GM13977 (cell line): ENCODE measurements around the gene RFPL2.

Experiments
- DNase-seq: peaks from one replicate; pipeline ENCODE4 v3.0.0; 2012; ENCODE audit warnings: low spot score
- CTCF ChIP-seq: IDR thresholded peaks from 2 replicates; pipeline ENCODE4 v1.5.1; 2012; ENCODE audit warnings: mild to moderate bottlenecking, control low read depth; ENCODE audit not compliant: insufficient read depth; ENCODE audit errors: extremely low read depth, missing control alignments
- in situ Hi-C: fragments of 300-500 bp; cut with MboI; formaldehyde crosslinking; loops from one replicate; pipeline ENCODE4 v1.12.0; 2022; ENCODE audit warnings: low sequenced_read_pairs, low pct_unique_long_range_greater_than_20kb, mixed read lengths, inconsistent platforms; ENCODE audit not compliant: unreplicated experiment

The RFPL2 gene

DNA sequence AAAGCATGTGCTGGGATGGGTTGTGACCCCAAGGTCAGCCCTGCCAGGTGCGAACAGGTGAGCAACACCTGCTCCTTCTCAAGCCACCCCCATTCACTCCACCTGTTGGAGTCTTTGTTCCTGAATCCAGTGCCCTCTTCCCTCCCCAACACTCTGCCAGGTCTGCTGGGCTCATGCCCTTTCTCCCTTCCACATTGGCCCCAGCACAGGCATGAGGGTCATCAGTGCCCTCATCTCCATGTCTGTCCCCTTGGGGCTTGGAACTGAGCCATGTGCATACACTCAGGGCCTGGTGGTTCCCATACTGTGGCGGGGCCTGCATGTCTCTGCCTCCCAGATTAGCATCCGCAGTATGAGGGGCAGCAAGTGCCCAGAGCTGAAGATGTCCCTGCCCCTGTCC lies 19.1 kb downstream of the RFPL2 start:
- in situ Hi-C loops, result no loop called here
- DNase-seq, result no peak

GRCh38 chr22:32183625-32184024 lies 21.2 kb downstream of the RFPL2 start:
- in situ Hi-C loops, result no loop called here
- no peak for DNase-seq
- no peak for TF ChIP-seq CTCF

More for the DNA sequence above, 19.1 kb downstream of the RFPL2 start:
- no peak for TF ChIP-seq CTCF

DNA sequence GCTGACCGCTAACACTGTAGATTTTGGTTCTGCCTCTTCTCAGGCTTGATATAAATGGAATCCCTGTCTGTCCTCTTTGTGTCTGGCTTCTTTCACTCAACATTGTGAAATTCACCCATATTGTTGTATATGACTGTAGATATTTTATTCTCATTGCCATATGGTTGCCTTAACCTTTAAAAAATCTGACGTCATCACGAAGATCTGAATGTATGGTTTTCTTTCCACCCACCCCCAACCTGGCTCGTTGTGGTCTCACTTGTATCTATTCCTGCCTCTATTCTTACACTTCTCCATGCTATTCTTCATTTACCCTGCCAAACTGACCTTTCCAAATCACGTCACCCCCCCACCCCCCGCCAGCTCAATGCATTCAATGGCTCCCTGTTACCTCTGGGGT lies 23.8 kb downstream of the RFPL2 start:
- no peak for TF ChIP-seq CTCF
- in situ Hi-C loops, result no loop called here
- DNase-seq, result no peak

DNA sequence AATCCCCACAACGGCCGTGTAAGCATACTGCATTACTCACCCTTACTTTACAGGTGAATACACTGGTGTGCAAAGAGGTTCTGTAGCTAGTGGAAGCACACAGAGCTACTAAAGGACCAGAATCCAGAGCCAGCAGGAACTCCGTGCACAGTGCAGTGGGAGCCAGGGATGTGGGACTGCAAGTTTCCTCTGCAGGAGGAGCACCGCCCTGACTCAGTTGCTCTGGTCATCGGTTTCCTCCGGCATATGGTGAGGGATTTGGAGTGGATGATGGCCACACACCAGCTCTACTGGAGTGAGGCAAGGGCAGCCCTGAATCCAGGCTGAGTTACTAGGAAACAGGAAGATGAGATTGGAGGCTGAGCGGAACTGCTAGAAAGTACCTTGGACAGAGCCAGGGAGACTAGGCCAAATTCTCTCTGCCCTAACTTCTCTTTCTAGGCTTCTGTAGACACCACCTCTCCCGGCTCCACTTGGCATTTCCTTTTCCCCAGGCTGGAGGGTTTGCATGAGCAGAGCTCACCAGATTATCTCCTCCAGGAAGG lies 27.6 kb downstream of the RFPL2 start:
- in situ Hi-C loops, result no loop called here
- TF ChIP-seq CTCF, result no peak
- no peak for DNase-seq

DNA sequence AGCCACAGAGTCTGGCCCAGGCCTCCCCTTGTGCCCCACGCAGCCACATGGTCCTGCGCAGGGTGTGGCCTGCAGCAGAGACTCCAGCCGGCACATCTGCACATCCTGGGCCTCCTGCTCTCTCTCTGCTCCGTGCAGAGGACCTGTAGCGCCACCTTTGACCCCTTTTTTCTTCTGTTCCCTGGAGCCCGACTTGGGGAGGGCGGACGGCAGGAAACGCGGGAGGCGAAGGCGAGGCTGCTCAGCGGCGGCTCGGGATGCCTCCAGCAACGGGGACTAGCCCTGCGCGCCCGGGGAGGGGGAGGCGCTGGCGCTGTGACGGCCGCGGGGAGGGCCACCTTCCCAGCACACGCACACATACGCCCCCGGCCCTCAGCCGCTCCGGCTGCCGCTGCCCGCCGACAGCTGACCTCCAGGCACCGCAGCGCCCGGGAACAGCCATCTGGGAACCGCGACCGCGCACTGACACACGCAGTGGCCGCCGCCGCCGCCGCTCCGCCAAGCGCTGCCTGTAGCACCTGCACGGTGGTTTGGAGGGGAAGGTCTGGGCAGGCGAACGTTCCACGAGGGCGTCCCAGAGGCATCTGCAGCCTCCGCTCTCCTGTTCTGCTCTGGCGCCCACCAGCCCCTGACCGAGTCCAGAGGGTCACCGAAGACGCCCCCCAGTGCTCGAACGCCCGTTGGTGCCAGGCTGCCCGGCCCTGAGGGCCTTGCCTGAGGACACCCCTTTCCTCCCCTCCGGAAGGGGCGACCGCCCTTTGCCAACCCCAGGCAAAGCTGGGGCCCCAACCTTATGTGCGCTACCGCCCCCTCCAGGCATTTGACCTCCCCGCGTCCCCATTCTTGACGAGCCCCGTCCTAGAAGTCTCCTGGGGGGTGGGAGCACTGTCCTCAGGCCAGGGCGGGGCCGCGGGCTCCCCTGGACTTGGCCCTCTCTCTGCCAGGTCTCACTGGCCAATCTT lies 28.9 kb downstream of the RFPL2 start:
- TF ChIP-seq CTCF, result no peak
- no peak for DNase-seq
- in situ Hi-C loops, result no loop called here

DNA sequence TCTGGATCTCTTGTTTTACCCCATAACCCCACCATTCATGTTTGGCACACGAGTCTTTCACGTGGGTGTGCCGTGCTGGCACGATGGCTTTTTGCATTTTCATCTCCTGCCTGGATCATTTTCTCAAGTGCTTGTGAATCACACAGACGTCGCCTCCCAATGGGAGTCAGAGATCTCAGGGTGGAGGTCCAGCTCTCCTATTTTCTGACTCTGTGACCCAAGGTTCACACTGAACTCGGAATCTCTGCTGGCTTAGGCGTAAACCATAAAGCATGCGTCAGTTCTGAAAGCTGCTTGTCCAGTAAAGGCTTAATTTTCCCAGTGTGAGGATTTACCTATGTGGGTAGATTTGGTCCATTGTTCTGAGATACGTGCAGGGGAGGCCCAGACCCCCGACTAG lies 29.8 kb downstream of the RFPL2 start:
- DNase-seq, result no peak
- in situ Hi-C loops, result no loop called here
- no peak for TF ChIP-seq CTCF
